Activated effector memory CD4-positive, alpha-beta T cell treated with anti-CD3 and anti-CD28 coated beads, Interleukin-2, amount 50 U/mL, for 16 hours (primary cell): ENCODE results near the gene VAC14.
"Not testable (repeated sequence)": the region's sequence is repeated elsewhere in the genome, so short reads cannot be mapped to it uniquely, and the experiment has no call there.

ENCODE experiments used
- DNase-seq: peaks from one replicate; pipeline ENCODE4 v3.0.0-alpha.2; 2020

Gene VAC14

GRCh38 chr16:70658921-70659320 lies 142.0 kb downstream of the VAC14 start:
- no peak for DNase-seq

- DNase-seq, result no peak
These were observed 143.0 kb downstream of the VAC14 start for GRCh38 chr16:70657956-70658355.

DNA sequence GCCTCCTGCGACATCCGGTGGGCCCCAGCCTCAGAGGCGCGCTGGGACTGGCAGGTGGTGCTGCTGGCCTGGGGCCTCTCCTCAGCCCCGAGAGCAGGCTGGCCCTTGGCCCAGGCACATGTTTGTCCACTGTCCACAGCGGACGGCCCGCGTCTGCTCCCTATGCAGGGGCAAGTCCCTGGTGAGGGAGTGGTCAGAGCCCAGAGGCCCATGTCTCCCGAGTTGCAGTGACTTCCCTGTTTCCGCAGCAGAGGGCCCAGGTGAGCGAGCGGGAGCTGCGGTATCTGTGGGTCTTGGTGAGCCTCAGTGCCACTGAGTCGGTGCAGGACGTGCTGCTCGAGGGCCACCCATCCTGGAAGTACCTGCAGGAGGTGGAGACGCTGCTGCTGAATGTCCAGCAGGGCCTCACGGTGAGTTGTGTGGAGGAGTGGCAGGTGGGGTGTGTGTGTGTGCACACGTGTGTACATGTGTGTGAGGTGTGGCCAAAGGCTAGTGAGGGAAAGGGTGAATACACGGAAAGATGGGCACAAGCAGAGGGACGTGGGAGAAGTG lies 144.2 kb downstream of the VAC14 start:
- no peak for DNase-seq

DNA sequence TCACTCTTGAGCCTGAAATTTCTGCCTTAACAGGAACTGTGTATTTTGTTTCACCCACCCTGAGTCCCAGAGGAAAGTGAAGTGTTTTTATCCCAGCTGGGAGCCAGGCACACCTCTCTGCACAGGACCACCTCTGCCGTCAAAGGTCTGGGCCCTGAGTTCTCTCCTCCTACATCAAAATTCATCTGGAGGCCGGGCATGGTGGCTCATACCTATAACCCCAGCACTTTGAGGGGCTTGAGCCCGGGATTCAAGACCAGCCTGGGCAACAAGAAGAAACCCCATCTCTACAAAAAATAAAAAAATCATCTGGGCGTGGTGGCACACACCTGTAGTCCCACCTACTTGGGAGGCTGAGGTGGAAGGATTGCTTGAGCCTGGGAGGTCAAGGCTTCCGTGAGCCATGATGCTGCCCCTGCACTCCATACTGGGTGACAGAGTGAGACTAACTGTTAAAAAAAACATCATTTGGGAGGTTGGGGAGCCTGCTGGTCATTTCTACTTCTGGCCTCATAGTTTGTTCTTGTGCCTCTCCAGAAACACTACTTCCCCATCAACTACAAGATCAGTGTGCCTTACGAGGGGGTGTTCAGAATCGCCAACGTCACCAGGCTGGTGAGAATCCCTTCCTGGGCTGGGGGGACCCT lies 144.8 kb downstream of the VAC14 start:
- no peak for DNase-seq

DNA sequence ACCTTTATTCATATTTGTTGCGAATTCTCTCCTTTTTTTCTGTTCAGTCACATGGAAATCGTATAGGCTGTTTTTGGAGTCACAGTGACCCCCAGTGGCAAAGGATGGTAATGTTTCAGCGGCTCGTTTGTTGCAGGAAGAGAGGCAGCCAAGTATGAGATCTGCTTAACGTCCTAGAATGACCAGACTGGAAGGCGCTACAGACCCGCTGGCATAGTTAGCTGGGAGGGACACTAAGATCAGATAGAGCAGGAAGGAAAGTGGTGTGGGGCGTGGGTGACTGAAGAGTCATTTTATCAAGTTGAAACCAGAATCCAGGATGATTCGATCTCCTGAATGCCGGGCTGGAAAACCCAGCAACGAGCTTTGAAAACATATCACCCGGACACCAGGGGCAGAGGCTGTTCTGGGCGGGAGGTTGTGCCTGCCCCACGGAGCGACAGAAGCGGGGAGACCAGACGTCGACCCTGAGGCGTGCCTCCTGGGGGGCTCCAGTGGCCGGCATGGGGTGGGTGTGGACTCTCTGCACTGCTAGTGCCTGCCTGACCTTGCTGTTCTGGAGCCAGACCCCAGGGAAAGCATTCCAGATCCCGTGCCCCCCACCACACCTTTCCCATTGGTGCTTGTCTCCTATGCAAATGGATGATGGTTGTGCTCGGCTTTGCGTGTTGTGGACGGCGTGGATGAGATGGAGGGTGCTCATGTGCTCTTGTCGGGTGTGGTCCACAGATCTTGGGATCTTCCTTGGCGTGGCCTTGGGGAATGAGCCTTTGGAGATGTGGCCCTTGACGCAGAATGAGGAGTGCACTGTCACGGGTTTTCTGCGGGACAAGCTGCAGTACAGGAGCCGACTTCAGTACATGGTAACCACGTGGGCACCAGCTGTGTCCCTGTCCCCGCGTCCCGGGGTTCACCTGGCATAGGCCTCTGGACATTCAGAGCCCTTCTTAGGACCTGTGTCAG lies 146.9 kb downstream of the VAC14 start:
- peak; percentile 90 for DNase-seq

- peak; percentile 46 for DNase-seq
These were observed 147.6 kb downstream of the VAC14 start for GRCh38 chr16:70653406-70653805.

GRCh38 chr16:70652322-70652721 lies 148.6 kb downstream of the VAC14 start:
- DNase-seq, result no peak

GRCh38 chr16:70651524-70651923 lies 149.4 kb downstream of the VAC14 start:
- no peak for DNase-seq

GRCh38 chr16:70650216-70650615 lies 150.7 kb downstream of the VAC14 start:
- no peak for DNase-seq

DNA sequence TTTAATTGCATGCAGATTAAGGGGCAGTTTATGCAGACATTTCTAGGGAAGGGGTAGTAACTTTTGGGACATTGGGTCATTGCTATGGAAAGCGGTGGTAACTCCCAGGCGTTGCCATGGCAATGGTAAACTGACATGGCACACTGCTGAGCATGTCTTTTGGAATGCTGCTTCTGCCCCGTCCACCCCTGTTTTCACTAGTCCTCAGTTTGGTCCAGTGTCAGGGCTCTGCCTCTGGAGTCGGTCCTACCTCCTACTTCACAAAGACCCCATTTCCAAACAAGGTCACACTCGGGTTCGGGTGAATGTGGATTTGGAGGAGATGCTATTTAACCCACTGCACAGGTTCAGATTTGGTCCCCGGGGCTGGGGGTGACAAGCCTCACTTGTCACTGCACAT lies 151.7 kb downstream of the VAC14 start:
- peak; percentile 45 for DNase-seq

- peak; percentile 37 for DNase-seq
These were observed 152.4 kb downstream of the VAC14 start for GRCh38 chr16:70648606-70649005.

DNA sequence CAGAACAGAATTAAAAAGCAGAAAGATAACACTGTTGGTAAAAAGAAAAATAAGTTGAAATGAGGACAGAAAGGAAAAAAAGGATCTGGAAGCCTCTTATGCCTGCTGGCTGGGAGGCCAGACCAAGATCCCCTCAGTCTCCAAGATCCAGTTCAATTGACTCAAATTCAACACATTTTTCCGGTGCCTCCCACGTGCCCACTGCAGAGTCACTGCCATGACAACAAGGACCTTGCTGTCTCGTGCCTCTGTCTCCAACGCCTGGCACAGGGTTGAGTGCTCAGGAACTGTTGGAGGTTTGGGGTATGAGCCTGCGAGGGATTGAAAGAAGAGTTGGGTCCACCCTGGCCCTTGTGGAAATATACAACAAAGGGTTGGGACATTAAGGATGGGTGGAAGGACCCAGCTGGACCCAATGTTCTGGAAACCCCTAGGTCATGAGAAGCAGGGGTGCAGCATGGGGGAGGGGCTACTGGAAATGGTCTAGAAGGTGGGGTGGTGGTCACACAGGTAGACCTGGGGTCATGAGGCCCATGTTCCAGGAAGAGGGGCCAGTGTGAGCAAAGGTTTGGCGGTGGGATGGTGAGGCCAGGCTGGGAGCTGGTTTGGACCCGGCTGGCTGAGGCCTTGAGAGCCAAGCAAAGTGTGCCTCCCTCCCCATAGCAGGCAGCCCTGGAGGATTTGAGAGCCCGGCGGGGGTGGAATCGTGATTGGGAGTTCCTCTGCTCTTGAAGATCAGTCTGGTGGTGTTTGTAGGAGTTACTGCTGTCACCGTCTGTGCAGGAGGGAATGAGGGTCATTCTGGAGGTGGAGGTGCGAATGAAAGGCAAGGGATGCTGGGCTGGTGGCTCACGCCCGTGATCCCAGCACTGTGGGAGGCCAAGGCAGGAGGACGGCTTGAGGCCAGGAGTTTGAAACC lies 153.3 kb downstream of the VAC14 start:
- DNase-seq, result peak; percentile 49

DNA sequence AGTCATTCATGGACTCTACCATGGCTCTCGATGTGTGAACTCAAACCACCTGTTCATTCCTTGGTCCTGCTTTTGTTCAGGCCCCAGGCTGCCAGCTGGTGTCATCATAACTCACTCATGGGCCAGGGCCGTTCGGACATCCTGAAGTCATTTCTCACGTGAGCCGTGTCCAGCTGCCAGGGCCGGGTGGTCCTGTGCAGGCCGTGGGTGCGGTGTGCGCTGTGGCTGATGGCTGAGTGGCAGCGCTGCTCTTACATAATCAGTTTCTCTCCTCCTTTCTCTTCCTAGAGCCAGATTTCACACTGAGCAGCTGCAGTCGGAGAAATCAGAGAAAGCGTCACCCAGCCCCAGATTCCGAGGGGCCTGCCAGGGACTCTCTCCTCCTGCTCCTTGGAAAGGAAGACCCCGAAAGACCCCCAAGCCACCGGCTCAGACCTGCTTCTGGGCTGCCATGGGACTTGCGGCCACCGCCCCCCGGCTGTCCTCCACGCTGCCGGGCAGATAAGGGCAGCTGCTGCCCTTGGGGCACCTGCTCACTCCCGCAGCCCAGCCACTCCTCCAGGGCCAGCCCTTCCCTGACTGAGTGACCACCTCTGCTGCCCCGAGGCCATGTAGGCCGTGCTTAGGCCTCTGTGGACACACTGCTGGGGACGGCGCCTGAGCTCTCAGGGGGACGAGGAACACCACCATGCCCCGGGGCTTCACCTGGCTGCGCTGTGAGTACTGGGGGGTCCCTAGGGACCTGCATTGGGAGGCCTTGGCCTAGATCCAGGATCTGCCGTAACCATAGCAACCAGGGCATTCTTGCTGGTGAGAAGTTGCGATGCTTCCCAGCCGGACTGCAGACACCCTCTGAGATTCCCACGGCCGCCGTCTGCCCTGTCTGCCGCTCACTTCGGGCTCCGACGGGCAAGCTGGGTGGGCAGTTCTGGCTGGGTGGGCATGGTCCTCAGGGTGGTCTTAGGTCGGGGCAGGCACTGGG lies 154.4 kb downstream of the VAC14 start, which contains the start of gene IL34:
Gene IL34, plus strand, starts transcription at position 300 of the 982 bp plus-strand sequence. Its CDS starts 389 bp downstream, at position 689.
- no peak for DNase-seq

DNA sequence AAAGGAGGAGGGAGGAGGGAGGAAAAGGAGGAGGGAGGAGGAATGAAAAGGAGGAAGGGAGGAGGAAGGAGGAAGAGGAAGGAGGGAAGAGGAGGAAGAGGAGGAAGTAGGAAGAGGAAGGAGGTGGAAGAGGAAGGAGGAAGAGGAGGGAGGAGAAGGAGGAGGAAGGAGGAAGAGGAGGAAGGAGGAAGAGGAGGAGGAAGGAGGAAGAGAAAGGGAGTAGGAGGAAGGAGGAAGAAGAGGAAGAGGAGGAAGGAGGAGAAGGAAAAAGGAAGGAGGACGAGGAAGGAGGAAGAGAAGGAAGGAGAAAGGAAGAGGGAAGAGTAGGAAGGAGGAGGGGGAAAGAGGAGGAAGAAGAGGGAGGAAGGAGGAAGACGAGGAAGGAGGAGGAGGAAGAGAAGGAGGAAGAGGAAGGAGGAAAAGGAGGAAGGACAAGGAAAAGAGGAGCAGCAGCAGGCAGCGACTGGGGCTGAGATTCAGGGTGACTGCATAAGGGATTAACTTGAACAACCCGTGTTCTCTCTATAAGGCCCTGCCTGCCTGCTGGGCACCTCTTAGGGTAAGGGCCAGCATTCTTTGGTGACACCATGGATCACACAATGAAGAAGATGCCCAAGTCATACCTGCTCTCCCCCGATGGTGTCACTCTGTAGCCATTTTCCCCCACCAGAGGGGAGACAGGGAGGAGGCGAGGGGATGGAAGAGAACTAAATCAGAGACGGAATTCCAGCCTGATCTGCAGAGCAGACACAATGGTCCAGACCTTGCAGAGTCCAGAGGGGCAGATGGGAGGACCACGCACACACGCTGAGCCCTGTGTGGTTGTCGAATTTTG lies 156.0 kb downstream of the VAC14 start:
- no peak for DNase-seq

DNA sequence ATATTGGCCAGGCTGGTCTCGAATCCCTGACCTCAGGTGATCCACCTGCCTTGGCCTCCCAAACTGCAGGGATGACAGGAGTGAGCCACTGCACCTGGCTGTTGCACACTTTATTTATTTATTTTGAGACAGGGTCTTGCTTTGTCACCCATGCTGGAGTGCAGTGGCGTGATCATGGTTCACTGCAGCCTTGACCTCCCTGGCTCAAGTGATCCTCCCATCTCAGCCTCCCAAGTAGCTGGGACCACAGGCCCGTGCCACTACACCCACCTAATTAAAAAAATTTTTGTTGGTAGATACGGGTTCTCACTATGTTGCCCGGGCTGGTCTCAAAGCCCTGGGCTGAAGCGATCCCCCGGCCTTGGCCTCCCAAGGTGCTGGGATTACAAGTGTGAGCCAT lies 157.7 kb downstream of the VAC14 start:
- not testable (repeated sequence) for DNase-seq

DNA sequence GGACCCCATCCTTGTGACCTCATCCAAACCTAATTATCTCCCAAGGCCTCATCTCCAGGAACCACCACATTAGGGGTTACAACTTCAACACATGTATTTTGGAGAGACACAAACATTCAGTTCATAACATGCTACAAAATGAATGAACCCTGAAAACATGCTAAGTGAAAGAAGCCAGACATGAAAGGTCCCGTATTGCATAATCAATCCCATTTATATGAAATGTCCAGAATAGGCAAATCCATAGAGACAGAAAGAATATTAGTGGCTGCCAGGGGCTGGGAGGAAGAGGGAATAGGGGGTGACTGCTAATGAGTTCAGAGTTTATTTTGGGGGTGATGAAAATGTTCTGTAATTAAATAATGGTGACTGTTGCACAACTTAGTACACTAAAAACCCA lies 158.3 kb downstream of the VAC14 start:
- DNase-seq, result no peak

- DNase-seq, result no peak
These were observed 161.9 kb downstream of the VAC14 start for GRCh38 chr16:70638814-70639792.
